HepG2 (cell line): ENCODE measurements around the gene SLC34A3. TPM values are rescaled to one million over a fixed set of nuclear protein-coding genes. Genes with fewer than 3 reads are reported as not detected.

Experiments used
- EP300 ChIP-seq, 3 experiments: sonication (generic) in 1 of 3; formaldehyde crosslinking in 1 of 3; IDR thresholded peaks; 2 replicates each; pipeline versions ENCODE4 v1.5.1 to v1.6.1; 2011 to 2020; ENCODE audit warnings: low read depth in 2 of 3, low read length in 2 of 3, borderline replicate concordance in 1 of 3, improper control_type of control experiment in 1 of 3, mild to moderate bottlenecking in 1 of 3, missing genetic modification reagents in 1 of 3, moderate library complexity in 1 of 3
- FOXA3 ChIP-seq: IDR thresholded peaks from 2 replicates; pipeline ENCODE4 v1.6.1; 2016; ENCODE audit warnings: missing genetic modification reagents, missing compliant biosample characterization
- GABPB1 ChIP-seq: IDR thresholded peaks from 2 replicates; pipeline ENCODE4 v1.6.1; 2016; ENCODE audit warnings: mild to moderate bottlenecking, missing genetic modification reagents, moderate library complexity, missing compliant biosample characterization
- MED13 ChIP-seq: sonication (generic); formaldehyde crosslinking; IDR thresholded peaks from 2 replicates; pipeline ENCODE4 v1.5.0; 2020; ENCODE audit warnings: missing genetic modification reagents
- SNAPC4 ChIP-seq: sonication (generic); formaldehyde crosslinking; IDR thresholded peaks from 2 replicates; pipeline ENCODE4 v1.4.0; 2020; ENCODE audit warnings: mild to moderate bottlenecking, missing genetic modification reagents
- ZFP37 ChIP-seq: sonication (generic); formaldehyde crosslinking; IDR thresholded peaks from 2 replicates; pipeline ENCODE4 v1.4.0; 2020; ENCODE audit warnings: missing genetic modification reagents, borderline replicate concordance
- ZNF180 ChIP-seq: sonication (generic); formaldehyde crosslinking; IDR thresholded peaks from 2 replicates; pipeline ENCODE4 v1.4.0; 2020; ENCODE audit warnings: low read depth, missing genetic modification reagents, borderline replicate concordance
- ZNF646 ChIP-seq: sonication (generic); formaldehyde crosslinking; IDR thresholded peaks from 2 replicates; pipeline ENCODE4 v1.9.0; 2021; ENCODE audit warnings: mild to moderate bottlenecking, missing genetic modification reagents
- ZNF784 ChIP-seq: sonication (generic); formaldehyde crosslinking; IDR thresholded peaks from 2 replicates; pipeline ENCODE4 v1.5.1; 2020; ENCODE audit warnings: missing genetic modification reagents, mild to moderate bottlenecking, borderline replicate concordance
- polyA plus RNA-seq, 8 experiments: library from polyadenylated mRNA; depleted of rRNA in 3 of 8; stranded (reverse) in 7 of 8; unstranded in 1 of 8; fragments of >200 nt; fragmentation: Illumina TruSeq in 4 of 8; extraction: Trizol in 4 of 8; gene quantifications; 2 replicates each; pipeline versions ENCODE4 v1.2.1 to v1.2.3, GENCODE V29; 2011 to 2016; ENCODE audit warnings: low read depth in 4 of 8, missing spikeins in 1 of 8, mixed read lengths in 1 of 8; ENCODE audit not compliant: insufficient read depth in 1 of 8
- total RNA-seq, 5 experiments: library from RNA; depleted of rRNA; stranded (reverse); fragments of >200 nt; fragmentation: Illumina TruSeq; extraction: Trizol; gene quantifications; 2 replicates each; pipeline ENCODE4 v1.2.3, GENCODE V29; 2016; ENCODE audit warnings: low read depth in 1 of 5
- TF ChIP-seq, protein P1 (sequence below): sonication (generic); formaldehyde crosslinking; conservative IDR thresholded peaks from 2 replicates; pipeline ENCODE4 v1.4.0; 2020; ENCODE audit warnings: mild to moderate bottlenecking, missing genetic modification reagents, moderate library complexity

The SLC34A3 gene
- total and polyA plus RNA-seq, 2 of the 13 experiments (the other 11 are each of a cell fraction or from before 2014, with no cell fraction given), result 0.07 to 1.0 TPM

DNA sequence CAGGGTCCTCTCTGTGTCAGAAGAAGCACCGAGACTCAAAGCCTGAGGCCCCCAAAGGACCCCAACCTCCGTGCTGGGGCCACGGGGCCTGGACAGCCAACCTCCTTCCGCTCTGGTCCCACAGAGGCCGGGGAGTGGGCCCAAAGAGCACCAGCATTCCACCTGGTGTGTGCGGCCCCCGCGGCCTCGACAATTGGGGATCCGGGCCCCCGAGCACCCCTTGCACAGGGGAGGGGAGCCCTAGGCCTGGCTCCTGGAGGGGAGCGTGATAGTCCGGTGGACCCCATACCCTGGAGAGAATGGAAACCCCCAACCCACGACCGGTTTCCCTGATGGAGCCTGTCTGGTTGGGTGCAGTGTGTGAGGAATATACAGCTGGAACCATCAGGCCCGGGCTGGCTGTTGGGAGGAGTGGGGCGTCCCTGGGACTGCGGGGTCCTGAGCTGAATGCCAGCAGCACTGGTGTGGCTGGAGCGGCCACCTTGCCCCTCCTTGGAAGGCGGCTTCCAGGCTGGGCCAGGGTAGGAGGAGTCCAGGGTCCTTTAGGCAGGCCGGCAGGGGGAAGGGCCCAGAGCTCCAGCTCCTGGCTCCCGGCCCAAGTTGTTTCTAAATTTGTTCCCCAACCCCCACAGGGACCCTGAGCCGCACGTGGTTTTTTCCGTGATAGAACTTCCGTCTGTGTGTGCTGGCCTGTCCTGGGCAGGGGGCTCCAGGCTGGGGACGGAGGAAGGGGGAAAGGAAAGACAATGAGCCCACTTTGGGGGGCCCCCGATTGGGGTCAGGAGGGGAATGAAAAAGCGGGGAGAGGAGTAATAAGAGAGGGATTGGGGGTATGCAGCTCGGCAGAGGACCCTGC is 46.0 kb downstream of the SLC34A3 start (continued):
- TF ChIP-seq SNAPC4 (peak; percentile 35; the same call in 1 of the 2 replicates), ZNF180 (CRISPR knock-in tag) (no peak), ZFP37 (no peak), ZNF784 (CRISPR knock-in tag) (no peak), GABPB1 (CRISPR knock-in tag) (no peak), MED13 (CRISPR knock-in tag) (no peak), ZNF646 (no peak), FOXA3 (no peak), EP300 (IDR thresholded peaks at IDR 0.05; ENCODE audit: low read depth in 2 of 2, low read length in 2 of 2) (0 out of 4 replicates have a peak, but pooled peaks of 1 of the 2 experiments have one; percentile 17), EP300 (CRISPR knock-in tag; IDR thresholded peaks at IDR 0.05; ENCODE audit: borderline replicate concordance) (no peak)
- TF ChIP-seq, protein P1, sequence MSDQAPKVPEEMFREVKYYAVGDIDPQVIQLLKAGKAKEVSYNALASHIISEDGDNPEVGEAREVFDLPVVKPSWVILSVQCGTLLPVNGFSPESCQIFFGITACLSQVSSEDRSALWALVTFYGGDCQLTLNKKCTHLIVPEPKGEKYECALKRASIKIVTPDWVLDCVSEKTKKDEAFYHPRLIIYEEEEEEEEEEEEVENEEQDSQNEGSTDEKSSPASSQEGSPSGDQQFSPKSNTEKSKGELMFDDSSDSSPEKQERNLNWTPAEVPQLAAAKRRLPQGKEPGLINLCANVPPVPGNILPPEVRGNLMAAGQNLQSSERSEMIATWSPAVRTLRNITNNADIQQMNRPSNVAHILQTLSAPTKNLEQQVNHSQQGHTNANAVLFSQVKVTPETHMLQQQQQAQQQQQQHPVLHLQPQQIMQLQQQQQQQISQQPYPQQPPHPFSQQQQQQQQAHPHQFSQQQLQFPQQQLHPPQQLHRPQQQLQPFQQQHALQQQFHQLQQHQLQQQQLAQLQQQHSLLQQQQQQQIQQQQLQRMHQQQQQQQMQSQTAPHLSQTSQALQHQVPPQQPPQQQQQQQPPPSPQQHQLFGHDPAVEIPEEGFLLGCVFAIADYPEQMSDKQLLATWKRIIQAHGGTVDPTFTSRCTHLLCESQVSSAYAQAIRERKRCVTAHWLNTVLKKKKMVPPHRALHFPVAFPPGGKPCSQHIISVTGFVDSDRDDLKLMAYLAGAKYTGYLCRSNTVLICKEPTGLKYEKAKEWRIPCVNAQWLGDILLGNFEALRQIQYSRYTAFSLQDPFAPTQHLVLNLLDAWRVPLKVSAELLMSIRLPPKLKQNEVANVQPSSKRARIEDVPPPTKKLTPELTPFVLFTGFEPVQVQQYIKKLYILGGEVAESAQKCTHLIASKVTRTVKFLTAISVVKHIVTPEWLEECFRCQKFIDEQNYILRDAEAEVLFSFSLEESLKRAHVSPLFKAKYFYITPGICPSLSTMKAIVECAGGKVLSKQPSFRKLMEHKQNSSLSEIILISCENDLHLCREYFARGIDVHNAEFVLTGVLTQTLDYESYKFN, result peak; percentile 10; the same call in 1 of the 2 replicates
